ENCODE results near the gene C1orf35.
"Not testable (repeated sequence)": the region's sequence is repeated elsewhere in the genome, so short reads cannot be mapped to it uniquely, and the experiment has no call there.

Gene C1orf35

DNA sequence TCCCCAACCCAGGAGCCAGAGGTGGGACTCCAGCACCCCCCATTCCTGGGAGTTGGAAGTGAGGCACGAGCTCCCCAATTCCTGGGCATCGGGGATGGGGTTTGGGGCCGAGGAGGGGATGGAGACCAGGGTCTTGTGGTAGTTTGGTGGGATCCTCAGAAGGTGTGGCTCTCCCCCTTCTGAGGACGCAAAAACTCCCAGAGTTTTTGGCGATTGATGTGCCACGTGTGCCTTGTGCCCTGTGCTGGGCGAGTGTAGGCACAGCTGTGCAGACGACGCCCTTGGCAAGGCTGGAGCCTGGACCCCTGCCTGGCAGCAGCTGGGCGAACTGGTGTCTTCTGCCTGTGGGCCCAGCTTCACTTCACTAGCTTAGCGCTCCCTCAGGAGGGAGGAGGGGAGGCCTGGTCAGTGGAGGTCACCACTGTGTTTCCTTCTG lies 39.6 kb upstream of the C1orf35 start:
- DNase-seq (ENCODE audit: low read depth in 3 of 3, low spot score in 1 of 3), result no peak

DNA sequence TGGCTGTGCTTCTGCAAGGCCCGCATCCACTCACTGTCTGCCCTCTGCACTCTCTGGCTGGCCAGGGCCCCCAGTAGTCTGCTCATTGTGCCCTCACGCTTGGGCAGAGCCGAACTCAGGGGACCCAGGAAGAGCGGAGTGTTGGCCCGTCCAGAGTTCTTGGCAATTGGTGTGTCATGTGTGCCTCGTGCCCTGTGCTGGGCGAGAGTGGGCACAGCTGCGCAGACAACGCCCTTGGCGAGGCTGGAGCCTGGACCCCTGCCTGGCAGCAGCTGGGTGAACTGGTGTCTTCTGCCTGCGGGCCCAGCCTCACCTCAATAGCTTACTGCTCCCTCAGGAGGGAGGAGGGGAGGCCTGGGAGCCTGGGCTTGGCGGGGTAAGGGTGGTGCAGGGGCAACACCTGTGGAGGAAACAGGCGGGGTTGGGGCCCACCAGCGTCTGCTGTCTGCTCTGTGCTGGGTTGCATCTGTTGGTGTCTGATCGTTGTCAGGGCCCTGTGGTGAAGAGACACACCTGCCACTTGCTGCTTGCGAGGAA lies 39.1 kb upstream of the C1orf35 start:
- DNase-seq (ENCODE audit: low read depth in 3 of 3, low spot score in 1 of 3), result no peak

DNA sequence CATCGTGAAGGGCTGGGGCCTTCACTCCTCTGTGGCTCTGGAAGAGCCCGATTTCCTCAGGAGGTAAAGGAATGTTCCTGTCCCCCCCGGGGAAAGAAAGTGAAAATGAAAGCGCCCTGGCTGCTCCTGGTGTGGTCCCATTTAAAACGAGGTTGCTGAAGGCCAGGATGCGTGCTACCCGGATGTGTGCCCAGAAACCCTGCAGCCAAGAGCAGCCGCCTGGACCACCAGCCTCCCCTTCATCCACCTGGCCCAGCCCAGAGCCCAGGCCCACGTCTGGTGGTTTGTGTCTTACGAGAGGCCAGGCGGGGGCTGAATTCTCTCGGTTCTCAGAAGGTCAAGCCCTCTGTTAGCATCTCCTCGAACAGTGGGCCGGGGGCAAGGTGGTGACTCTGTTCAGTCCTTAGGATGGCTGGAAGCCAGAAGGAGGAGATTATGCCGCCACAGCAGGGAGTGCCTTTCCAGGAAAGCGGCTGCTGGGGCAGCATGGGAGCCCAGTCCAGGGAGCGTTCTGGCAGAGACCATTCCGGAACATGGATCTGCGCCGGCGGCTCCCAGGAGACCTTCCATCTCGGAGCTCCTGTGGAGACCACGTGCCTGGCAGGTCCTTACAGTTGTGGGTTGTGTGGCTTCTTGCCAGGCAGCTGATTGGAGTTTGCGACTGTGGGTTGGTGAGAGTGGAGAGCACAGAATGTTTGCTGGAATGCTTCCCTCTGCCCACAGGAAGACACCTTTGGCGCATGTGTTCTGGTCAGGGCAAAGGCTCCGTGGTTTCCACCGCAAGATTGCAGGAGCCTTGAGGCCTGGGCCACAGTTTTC lies 38.3 kb upstream of the C1orf35 start:
- no peak for DNase-seq (ENCODE audit: low read depth in 3 of 3, low spot score in 1 of 3)

DNA sequence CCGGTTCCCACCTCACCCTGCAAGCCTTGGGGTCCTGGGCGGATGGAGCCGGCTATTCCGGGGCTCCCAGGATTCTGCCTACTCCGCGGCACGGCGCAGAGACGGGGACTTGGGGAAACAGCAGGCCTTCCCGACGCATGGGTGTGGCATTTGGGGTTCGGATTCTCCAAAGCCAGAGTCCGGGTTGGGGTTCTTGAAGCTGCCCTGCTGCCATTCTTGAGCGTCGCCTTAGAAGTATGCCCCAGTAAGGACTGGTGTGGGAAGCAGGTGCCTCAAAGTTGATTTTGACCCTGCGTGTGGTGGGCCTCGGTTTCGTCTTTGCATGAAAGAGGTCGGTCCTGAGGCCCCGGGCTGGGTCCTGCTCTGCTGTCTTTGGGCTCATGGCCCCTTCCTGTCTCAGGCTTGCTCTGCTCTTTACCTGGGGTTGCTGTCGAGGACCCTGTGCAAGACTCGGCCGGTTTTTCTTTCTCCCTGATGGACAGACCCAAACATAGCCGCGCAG lies 37.6 kb upstream of the C1orf35 start:
- DNase-seq (ENCODE audit: low read depth in 3 of 3, low spot score in 1 of 3), result no peak

DNA sequence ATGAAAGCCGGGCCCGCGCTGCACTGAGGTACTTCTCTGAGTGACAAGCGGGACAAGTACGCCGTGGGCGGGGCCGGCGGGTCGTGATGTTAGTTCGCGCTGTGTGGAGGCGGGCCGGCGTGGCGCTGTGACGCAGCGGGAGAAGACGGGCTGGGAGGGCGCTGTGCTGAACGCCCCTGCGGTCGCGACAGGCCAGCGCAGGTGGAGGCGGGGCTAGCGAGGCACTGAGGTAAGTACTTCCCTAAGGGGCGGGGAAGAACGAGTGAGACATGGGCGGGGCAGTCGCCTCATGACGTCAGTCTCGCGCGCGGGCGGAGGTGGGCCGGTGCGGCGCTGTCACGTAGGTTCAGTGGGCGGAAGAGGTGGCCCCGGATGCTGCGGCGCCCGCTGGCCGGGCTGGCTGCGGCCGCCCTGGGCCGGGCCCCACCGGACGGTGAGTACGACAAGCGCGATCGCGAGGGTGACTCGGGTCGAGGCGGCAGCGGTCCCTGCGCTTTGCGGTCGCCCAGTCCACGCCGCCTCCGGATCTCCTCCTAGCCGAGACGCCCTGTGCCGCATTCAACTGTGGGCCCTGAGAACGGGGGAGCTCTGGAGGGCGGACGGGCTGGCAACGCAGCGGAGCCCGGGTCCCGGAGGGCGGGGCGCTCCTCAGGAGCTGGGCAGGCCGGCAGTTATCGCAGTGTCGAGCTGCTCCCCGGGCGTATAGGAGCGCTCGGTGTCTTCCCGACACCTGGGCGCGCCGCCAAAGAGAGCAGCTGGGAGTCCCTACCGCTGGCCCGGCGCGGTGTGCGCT lies 37.0 kb upstream of the C1orf35 start, which contains the start of gene GUK1:
Gene GUK1, plus strand, starts transcription at position 349 of the 793 bp plus-strand sequence. Its CDS starts 24 bp downstream, at position 373.
- peak; percentile 100 for DNase-seq (ENCODE audit: low read depth in 3 of 3, low spot score in 1 of 3)

DNA sequence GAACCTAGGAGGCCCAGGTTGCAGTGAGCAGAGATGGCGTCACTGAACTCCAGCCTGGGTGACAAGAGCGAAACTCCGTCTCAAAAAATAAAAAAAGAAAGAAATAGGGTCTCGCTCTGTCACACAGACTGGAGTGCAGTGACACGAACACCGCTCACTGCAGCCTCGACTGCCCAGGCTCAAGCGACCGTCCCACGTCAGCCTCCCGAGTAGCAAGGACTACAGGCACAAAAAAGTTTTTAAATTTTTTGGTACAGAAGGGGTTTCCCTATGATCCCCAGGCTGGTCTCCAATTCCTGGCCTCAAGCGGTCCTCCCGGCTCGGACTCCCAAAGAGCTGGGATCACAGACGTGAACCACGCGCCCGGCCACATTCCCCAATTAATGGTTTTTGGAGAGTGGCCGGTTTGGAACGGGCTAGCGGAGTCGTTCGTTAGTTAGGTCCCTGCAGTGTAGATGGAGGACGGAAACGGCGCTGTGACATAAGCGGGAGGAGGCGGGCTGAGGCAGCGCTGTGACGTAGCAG lies 36.3 kb upstream of the C1orf35 start:
- no peak for DNase-seq (ENCODE audit: low read depth in 3 of 3, low spot score in 1 of 3)

DNA sequence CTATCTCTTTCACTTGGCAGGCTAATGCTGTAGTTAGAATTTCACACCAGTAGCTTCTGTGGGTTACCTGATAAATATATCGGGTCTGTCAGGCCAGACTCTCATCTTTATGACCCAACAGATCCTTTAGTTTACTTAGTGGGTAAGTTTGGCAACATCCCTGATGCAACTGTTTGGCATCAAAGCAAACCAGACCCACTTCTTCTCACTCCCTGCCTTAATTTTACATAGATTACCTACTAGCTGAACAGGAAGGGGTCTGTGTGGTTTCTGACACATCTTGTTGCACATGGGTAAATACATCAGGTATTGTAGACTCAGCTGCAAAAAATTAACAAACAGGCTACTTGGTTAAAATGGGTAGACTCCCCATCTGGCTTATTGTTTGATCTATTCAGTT lies 33.8 kb upstream of the C1orf35 start:
- DNase-seq (ENCODE audit: low read depth in 3 of 3, low spot score in 1 of 3), result no peak

DNA sequence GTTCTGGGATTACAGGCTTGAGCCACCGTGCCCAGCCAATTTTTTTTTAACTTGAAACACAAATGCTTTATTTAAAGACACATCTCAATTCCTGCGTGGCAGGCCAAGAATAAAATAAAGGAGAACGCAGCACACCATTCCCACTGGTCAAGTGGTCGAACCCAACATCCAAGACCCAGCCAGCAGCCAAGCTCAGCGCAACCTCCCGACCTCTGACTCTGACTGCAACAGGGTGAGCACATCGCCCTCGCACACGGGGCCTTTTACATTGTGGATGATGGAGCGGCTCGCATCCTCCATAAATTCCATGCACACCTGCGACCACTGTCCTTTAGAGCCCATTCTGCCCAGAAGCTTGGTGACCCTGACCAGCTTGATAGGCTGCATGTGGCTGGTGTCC lies 31.5 kb upstream of the C1orf35 start:
- DNase-seq (ENCODE audit: low read depth in 3 of 3, low spot score in 1 of 3), result no peak

DNA sequence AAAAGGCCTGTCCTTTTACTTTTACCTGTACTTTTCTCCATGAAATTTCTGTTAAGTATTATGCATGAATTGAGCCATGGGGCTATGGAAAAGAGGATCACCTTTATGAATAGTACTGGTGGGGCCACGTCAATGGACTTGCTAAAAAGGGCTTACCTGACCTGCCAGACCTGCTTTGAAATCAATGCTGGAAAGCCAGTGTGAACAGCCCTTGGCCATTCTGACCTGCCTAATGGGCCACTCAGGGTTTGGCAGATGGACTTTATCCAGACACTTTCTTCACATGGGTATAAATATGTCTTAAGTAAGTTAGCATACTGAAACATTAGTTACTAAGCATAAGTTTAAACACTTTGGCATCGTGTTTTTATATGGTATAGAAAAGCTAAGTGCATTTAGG lies 28.6 kb upstream of the C1orf35 start:
- DNase-seq (ENCODE audit: low read depth in 3 of 3, low spot score in 1 of 3), result no peak

DNA sequence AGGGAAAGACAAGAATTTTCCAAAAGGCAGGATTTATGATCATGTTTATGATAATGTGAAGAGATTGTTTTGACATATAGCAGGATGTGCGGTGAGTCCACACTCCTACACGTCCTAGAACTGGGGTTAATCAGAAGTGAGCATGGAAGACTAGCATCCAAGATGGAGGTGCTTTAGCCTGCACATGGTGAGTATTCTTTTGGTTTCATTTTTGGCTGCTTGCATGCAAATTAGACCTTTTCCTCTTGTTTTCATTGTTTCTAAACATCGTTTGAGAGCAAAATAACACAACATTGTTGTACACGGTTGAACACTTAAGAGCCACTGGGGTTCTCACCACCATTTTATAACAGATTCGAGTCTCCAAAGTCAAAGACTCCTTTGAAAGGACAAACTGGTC lies 22.1 kb upstream of the C1orf35 start:
- DNase-seq (ENCODE audit: low read depth in 3 of 3, low spot score in 1 of 3), result no peak

DNA sequence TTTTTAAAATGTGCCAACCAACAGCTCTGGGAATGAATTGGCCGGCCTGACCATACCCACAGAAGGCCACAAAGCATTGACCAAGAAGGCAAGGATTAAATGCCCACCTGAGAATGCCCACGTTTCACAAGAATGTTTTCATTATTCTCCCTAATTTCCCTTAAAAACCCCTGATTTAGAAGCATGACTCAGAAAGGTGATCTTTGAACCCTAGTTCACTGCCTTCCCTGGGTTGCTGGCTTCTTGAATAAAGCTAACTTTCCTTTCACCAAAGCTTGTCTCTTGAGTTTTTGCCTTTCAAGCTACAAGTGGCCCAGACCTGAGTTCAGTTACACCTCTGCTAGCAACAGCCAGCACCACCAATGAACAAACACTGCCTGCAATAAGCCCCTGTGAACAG lies 20.4 kb upstream of the C1orf35 start:
- DNase-seq (ENCODE audit: low read depth in 3 of 3, low spot score in 1 of 3), result no peak

DNA sequence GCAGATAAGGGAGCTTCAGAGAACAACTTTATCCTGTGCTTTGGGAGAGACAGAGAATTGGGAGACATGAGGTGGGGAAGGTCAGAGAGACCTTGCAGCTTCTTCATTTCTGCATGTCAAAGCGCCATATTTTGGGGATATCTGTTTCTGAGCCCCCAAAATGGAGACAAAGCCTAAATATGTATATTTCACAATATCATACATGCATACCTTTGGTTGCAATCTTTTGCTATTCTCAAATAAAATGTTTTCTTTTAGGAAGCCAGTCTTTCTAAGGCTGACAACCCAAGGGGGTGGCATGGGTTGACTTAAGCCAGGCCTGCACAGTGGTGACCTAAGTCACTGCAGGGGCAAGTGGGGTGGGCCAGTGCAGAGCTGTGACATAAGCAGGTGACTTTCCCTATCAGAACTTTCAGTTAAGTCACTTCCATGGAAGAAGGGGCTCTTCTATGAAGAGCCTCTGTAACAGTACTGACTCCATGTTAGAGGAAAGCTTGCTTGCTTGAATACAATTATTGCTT lies 19.9 kb upstream of the C1orf35 start:
- no peak for DNase-seq (ENCODE audit: low read depth in 3 of 3, low spot score in 1 of 3)

DNA sequence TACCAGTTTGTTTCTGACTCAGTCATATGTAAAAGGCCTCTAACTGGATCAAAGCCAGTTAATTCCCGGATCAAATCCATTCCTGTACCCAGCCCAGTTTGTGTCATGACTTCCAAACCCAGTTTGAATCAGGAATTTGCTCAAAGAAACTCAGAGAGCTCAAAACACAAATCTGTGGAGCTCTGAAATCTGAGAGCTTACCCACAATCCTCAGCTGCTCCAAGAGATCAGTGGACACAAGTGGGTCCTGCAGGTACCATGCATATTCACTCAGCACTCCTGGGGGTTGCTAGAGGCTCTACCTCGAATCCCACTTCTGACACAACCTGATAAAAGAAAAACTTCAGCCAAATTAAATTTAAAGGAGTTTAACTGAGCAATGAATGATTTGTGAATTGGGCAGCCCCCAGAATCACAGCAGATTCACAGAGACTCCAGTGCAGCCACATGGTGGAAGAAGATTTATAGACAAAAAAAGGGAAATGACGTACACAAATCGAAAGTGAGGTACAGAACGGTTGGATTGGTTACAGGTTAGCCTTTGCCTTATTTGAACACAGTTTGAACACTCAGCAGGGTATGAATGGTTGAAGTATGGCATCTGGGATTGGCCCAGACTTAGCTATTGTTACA lies 17.8 kb upstream of the C1orf35 start:
- no peak for DNase-seq (ENCODE audit: low read depth in 3 of 3, low spot score in 1 of 3)

DNA sequence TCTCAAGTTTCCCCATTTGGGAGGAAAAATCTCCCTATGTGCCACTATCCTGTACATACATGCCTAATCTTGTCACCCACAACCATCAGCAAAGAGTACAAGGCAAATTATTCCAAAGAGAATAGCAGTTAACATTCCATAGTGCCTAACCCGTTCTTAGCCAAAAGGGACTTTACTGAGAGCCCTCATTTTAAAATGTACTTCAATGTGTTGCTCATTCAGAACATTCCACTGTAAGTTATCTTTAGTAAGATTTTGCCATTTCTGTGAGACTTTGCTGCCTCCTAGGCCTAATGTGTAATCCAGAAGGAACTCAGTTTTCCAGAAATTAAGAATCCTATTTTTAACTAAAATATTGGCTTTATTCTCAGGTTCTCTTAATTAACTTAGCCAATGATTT lies 17.2 kb upstream of the C1orf35 start:
- DNase-seq (ENCODE audit: low read depth in 3 of 3, low spot score in 1 of 3), result no peak

DNA sequence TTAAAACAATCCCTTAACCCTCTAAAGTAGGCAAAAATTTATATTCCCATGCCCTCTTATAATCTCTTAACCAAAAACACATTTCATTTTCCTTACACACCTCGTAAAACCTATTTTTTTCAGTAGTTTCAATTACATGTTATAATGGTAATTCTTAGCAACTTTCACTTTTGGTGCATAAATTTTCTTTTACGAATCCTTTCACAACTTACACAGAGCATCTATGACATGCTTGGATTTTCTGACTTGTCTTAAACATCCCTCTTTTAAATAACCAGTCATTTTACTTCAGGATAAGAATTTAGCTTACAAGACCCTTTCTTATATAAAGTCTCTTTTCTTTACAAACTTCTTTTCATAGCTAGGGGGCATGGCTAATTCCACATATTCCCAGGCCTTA lies 14.9 kb upstream of the C1orf35 start:
- no peak for DNase-seq (ENCODE audit: low read depth in 3 of 3, low spot score in 1 of 3)

DNA sequence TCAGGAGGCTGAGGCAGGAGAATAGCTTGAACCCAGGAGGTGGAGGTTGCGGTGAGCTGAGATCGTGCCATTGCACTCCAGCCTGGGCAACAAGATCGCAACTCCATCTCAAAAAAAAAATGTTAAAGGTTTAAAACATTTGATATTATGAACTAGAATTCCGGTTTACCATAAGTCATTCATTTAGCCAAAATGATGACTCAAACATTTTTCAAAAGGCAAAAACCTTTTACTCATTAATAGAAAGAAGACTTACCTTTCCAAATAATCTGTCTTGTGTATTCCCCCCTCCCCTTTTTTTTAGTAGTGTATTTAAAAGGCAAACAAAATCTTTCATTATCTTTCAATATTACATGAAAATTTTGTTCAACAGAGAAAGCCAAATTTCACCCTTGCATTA lies 14.2 kb upstream of the C1orf35 start:
- DNase-seq (ENCODE audit: low read depth in 3 of 3, low spot score in 1 of 3), result no peak

DNA sequence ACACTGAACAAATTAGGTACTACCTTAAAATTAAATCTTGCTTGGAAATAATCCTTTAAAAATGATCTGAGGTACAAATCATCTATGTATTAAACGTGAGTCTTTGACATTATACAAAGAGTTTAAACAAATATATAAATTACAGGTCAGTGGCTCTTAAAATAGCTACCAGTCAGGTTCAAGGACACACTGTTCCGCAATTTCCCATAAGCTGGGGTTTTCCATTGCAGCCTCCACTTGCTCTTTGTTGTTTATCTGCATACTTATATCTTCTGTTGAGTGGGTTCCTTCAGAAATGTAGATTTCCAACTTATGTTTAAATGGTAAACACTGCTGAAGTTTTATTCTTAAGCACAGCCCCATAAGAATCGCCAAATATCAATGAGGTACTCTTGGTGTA lies 11.7 kb upstream of the C1orf35 start:
- DNase-seq (ENCODE audit: low read depth in 3 of 3, low spot score in 1 of 3), result no peak

DNA sequence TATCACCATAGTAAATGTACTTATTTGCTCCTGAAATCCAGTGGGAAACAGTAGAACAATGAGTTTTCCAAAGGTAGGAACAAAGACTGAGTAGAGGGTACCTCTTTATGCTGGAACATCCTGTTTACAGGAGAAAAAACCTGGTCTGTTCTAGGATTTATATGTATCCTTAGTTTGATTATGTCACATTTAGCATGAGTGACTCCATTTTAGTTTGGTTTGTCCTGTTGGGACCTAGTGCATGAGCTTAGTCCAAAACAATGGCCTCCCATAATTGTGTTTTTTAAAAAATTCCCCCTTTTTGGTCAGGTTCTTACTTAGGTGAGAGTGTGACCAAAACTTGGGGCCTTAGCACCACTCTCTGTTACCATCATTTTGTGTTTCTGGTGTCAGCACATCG lies 9.5 kb upstream of the C1orf35 start:
- DNase-seq (ENCODE audit: low read depth in 3 of 3, low spot score in 1 of 3), result no peak

DNA sequence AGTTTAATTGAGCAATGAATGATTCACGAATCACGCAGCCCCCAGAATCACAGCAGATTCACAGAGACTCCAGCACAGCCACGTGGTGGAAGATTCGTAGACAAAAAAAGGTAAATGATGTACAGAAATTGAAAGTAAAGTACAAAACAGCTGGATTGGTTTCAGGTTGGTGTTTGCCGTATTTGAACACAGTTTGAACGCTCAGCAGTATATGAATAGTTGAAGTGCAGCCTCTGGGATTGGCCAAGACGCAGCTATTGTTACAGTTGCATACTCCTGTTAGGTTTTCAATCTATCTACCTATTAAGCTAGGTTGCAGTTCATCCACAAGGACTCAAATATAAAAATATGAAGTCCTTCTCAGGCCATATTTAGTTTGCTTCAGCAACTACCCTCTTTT lies 9.0 kb upstream of the C1orf35 start:
- no peak for DNase-seq (ENCODE audit: low read depth in 3 of 3, low spot score in 1 of 3)

DNA sequence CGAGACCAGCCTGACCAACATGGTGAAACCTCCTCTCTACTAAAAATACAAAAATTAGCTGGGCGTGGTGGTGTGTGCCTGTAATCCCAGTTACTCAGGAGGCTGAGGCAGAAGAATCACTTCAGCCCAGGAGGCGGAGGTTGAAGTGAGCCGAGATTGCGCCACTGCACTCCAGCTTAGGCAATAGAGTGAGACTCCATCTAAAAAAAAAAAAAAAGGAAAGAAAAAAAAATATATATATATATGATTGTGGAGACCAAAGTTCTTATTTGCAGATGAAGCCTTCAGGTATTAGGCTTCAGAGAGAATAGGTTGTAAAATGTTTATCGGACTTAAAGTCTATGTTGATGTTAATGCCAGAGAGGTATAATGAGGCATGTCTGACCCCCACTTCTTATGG lies 8.2 kb upstream of the C1orf35 start:
- DNase-seq (ENCODE audit: low read depth in 3 of 3, low spot score in 1 of 3), result not testable (repeated sequence)

DNA sequence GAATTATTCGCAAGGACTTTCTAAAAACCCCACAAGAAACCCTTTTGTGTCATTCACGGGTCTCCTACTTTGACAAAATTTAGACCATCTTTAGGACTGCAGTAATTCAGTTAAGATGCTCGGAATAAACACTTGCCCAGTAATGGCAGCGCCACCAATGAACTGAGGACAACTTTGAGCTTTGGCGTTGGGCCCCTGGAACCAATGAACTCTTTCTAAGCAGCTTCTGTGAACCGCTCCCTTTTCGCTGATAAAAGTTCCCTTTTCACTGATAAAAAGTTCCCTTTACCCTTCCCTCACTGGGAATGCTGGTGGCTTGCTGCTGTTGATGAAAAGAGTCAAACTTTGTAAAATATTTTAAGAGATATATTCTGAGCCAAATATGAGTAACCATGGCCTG lies 7.4 kb upstream of the C1orf35 start:
- no peak for DNase-seq (ENCODE audit: low read depth in 3 of 3, low spot score in 1 of 3)
